Superior temporal gyrus (tissue), 1 donor: Measurements from ENCODE around the gene TCAIM.

Source experiments
- DNase-seq: peaks from one replicate; pipeline ENCODE4 v3.0.0-alpha.2; 2016; ENCODE audit errors: extremely low spot score

Gene TCAIM

DNA sequence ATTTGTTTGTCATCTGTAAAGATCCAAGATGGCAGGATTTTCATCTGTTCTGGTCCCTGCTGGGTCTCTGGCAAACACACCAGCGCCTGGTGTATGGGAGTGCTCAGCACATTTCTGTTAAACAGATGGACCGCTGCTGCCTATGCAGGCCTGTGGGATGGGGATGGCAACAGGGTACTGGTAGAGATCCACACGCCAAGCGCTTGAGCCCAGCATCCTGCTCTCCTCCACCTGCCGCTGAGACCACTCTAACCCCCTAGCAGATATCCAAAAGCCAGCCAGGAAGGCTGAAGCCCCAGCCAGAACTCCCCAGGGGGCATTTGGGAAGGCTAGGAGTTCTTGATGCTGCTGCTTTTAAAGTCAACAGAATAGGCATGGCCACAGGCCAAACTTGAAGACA, 107.2 kb downstream of the TCAIM start:
- DNase-seq = no peak

- no peak for DNase-seq
Measured at GRCh38 chr3:44446929-44447328, 108.4 kb downstream of the TCAIM start.

DNA sequence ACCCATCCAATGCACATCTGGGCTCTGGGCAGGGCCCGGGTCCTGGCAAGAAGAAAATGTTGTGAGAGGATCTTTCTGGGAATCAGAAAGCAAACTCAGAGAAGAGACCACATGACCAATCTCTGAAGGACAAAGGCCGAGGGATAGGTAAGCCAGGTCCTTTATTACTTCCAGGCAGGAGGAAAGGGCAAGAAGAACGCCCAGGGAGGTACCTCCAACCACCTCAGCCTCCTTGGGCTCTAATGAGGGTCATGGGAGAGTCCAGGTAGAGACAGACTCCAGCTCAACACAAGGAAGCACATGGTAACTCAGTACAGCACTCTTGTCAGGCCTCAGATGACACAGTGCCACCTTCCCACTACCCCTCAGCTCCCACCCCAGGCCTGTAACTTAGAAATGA, 112.9 kb downstream of the TCAIM start:
- no peak for DNase-seq

GRCh38 chr3:44454258-44454657, 115.7 kb downstream of the TCAIM start:
- no peak for DNase-seq

- no peak for DNase-seq
Measured at GRCh38 chr3:44455318-44455717, 116.8 kb downstream of the TCAIM start.
